Esophagus muscularis mucosa (tissue), 4 donors: ENCODE measurements around the gene OTOGL. TPM values are rescaled to one million over a fixed set of nuclear protein-coding genes. Genes with fewer than 3 reads are reported as not detected.
"Not testable (repeated sequence)": the region's sequence is repeated elsewhere in the genome, so short reads cannot be mapped to it uniquely, and the experiment has no call there.

ENCODE experiments used
- DNase-seq: peaks from one replicate; pipeline ENCODE4 v3.0.0-alpha.2; 2017; ENCODE audit errors: extremely low spot score
- H3K27ac ChIP-seq, 4 donors: fragments of 200-600 bp; sonication (generic); replicated peaks in 1 of 4; 1 replicate in 3 of 4; 2 replicates in 1 of 4; pipeline ENCODE4 v1.5.1; 2016 to 2019; ENCODE audit warnings: mild to moderate bottlenecking in 1 of 4
- H3K27me3 ChIP-seq, 4 donors: fragments of 200-600 bp; sonication (generic); one replicate each; pipeline versions ENCODE4 v1.5.1 to v1.6.0; 2016 to 2019
- H3K36me3 ChIP-seq, 4 donors: fragments of 200-600 bp; sonication (generic); one replicate each; pipeline ENCODE4 v1.5.1; 2016 to 2019
- H3K4me1 ChIP-seq, 4 donors: fragments of 200-600 bp; sonication (generic); one replicate each; pipeline ENCODE4 v1.5.1; 2016 to 2019
- H3K4me3 ChIP-seq, 4 donors: fragments of 200-600 bp; sonication (generic); 1 replicate in 2 of 4; 2 replicates in 2 of 4; pipeline ENCODE4 v1.5.1; 2016 to 2019; ENCODE audit warnings: mild to moderate bottlenecking in 4 of 4, moderate library complexity in 1 of 4
- H3K9me3 ChIP-seq, 4 donors: fragments of 200-600 bp; sonication (generic); 1 replicate in 3 of 4; 2 replicates in 1 of 4; pipeline ENCODE4 v1.5.1; 2016 to 2019
- EP300 ChIP-seq: sonication (generic); formaldehyde crosslinking; IDR thresholded peaks from one replicate; pipeline ENCODE4 v1.6.1; 2017; ENCODE audit warnings: antibody characterized with exemption
- POLR2A ChIP-seq: fragments of 450-650 bp; IDR thresholded peaks from one replicate; pipeline ENCODE4 v1.6.1; 2017; ENCODE audit warnings: antibody characterized with exemption, moderate library complexity, mild to moderate bottlenecking, low read depth
- POLR2AphosphoS5 ChIP-seq, 2 donors: sonication (generic); formaldehyde crosslinking; IDR thresholded peaks; one replicate each; pipeline ENCODE4 v1.6.1; 2017; ENCODE audit warnings: antibody characterized with exemption in 2 of 2
- WGBS: methylation state at CpG from one replicate; pipeline ENCODE4 v1.1.5; 2018; 5-methylcytosine and 5-hydroxymethylcytosine counted together
- intact Hi-C: fragments of 100-400 bp; cut with DNase I; formaldehyde crosslinking; loops from one replicate; pipeline ENCODE4 v1.15.1; 2023
- total RNA-seq, 4 donors: library from RNA; depleted of rRNA; stranded (reverse); fragments of >200 nt; gene quantifications; one replicate each; pipeline versions ENCODE4 v1.1.0 to v1.2.1, GENCODE V29; 2016
- TF ChIP-seq, protein P1 (sequence below), 3 experiments: fragments of 200-600 bp in 2 of 3; fragments of 450-650 bp in 1 of 3; sonication (generic) in 2 of 3; IDR thresholded peaks; one replicate each; pipeline ENCODE4 v1.5.1; 2017 to 2019; ENCODE audit warnings: antibody characterized with exemption in 3 of 3, mild to moderate bottlenecking in 2 of 3, moderate library complexity in 1 of 3

Gene OTOGL
- total RNA-seq, 4 donors from 2014 or later, result 0.83 to 2.0 (median 1.6) TPM

DNA sequence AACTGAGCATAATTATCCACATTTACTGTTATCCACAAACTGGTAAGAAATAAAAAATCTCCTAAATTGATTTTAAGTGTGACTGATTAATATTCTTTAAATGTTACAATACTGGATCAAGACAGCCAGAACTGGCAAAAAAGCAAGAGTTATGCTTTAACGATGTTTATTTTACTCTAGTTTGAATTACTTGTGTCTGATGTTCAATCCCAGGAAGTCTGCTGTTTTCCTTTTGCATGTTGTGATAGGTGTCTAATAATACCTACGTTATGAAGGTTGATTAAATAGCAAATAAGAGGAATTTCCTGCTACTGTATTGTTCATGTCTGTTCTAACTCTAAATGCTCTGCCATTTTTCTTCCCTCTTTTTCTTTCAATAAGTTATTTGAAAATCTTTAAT is 34.4 kb upstream of the OTOGL start:
- Histone ChIP-seq H3K4me3 (no peak overlapping the region), H3K27me3 (no peaks in the 10 kb centered on the region), H3K36me3 (no peaks in the 10 kb centered on the region), H3K9me3 (no peaks in the 10 kb centered on the region), H3K4me1 (peaks cover 0 to 53% (median 35%) of the 10 kb centered on the region in 4 donors), H3K27ac (no peak overlapping the region)
- intact Hi-C loops, result no loop called here
- WGBS, result 58% methylated on average over 2 of the region's 2 CpGs
- no peak for DNase-seq
- TF ChIP-seq, protein P1, sequence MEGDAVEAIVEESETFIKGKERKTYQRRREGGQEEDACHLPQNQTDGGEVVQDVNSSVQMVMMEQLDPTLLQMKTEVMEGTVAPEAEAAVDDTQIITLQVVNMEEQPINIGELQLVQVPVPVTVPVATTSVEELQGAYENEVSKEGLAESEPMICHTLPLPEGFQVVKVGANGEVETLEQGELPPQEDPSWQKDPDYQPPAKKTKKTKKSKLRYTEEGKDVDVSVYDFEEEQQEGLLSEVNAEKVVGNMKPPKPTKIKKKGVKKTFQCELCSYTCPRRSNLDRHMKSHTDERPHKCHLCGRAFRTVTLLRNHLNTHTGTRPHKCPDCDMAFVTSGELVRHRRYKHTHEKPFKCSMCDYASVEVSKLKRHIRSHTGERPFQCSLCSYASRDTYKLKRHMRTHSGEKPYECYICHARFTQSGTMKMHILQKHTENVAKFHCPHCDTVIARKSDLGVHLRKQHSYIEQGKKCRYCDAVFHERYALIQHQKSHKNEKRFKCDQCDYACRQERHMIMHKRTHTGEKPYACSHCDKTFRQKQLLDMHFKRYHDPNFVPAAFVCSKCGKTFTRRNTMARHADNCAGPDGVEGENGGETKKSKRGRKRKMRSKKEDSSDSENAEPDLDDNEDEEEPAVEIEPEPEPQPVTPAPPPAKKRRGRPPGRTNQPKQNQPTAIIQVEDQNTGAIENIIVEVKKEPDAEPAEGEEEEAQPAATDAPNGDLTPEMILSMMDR (IDR thresholded peaks at IDR 0.05), result no peak
- TF ChIP-seq EP300 (no peak), POLR2A (no peak), POLR2AphosphoS5 (IDR thresholded peaks at IDR 0.05) (no peak)

DNA sequence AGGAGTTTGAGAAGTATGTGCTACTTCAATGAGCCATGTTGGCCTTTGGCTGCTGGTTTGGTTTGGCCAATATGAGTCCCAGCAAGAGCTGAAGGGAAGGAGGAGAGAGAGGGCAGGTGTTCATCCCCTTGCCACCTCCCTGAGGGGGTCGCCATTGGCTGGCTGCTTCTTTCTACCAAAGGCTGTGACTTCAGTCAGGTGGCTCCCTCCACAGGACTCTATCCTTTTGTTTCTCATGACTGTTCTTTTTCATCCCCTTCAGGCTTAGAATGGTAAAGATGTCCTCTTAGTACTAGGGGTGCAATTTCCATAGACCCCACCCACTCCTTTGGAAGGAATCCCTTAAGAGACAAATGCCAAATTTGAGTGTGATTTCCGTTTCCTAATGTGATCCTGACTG is 31.2 kb upstream of the OTOGL start:
- 68% methylated on average over 2 of the region's 2 CpGs for WGBS
- no peaks in the 10 kb centered on the region for H3K9me3 ChIP-seq
- H3K4me3 ChIP-seq, result no peak overlapping the region
- DNase-seq, result no peak
- H3K27ac ChIP-seq, result no peak overlapping the region
- TF ChIP-seq POLR2AphosphoS5 (IDR thresholded peaks at IDR 0.05), result no peak
- TF ChIP-seq, protein P1 (IDR thresholded peaks at IDR 0.05), result no peak
- no peak for TF ChIP-seq POLR2A
- no peak for TF ChIP-seq EP300
- H3K27me3 ChIP-seq, result no peaks in the 10 kb centered on the region
- H3K36me3 ChIP-seq, result no peaks in the 10 kb centered on the region
- peaks cover 0 to 49% (median 37%) of the 10 kb centered on the region in 4 donors for H3K4me1 ChIP-seq
- intact Hi-C loops, result no loop called here

DNA sequence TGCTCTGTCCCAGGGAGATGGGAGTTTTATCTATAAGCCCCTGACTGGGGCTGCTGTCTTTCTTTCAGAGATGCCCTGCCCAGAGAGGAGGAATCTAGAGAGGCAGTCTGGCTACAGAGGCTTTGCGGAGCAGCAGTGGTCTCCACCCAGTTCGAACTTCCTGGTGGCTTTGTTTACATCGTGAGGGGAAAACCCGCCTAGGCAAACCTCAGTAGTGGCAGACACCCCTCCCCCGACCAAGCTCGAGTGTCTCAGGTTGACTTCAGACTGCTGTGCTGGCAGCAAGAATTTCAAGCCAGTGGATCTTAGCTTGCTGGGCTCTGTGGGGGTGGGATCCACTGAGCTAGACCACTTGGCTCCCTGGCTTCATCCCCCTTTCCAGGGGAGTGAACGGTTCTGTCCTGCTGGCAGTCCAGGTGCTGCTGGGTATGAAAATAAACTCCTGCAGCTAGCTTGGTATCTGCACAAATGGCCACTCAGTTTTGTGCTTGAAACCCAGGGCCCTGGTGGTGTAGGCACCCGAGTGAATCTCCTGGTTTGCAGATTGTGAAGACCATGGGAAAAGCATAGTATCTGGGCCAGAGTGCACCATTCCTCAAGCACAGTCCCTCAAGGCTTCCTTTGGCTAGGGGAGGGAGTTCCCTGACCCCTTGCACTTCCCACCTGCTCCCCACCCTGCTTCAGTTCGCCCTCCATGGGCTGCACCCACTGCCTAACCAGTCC is 15.3 kb upstream of the OTOGL start:
- H3K36me3 ChIP-seq, H3K27me3 ChIP-seq, intact Hi-C loops, H3K4me3 ChIP-seq, DNase-seq, H3K27ac ChIP-seq, H3K9me3 ChIP-seq, H3K4me1 ChIP-seq: not testable (repeated sequence)
- WGBS, result 59% methylated on average over 9 of the region's 9 CpGs

DNA sequence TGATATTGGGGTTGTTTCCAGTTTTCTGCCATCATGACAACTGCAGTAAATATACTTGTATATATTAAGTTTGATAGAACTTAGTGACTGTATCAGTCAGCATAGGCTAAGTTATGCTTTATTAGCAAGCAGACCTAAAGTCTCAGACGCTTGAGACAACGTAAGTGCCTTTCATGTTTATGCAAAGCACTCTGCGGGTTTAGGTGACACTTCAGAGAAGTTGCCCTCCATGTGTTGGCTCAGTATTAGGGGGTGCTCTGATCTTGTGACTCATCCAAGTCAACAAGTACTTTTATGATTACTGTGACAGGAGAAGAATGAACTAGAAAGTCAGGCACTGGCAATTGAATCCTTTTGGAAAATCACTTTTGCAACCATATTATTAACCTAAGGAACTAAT is 13.3 kb upstream of the OTOGL start:
- 94% methylated on average over 3 of the region's 3 CpGs for WGBS
- Histone ChIP-seq H3K9me3 (no peaks in the 10 kb centered on the region), H3K27ac (no peak overlapping the region), H3K4me1 (peaks cover 0 to 9% (median 7%) of the 10 kb centered on the region in 4 donors), H3K27me3 (no peaks in the 10 kb centered on the region), H3K4me3 (no peak overlapping the region), H3K36me3 (no peaks in the 10 kb centered on the region)
- TF ChIP-seq EP300, result no peak
- TF ChIP-seq, protein P1 (IDR thresholded peaks at IDR 0.05), result no peak
- no peak for TF ChIP-seq POLR2A
- TF ChIP-seq POLR2AphosphoS5 (IDR thresholded peaks at IDR 0.05), result no peak
- intact Hi-C loops, result no loop called here
- DNase-seq, result no peak

DNA sequence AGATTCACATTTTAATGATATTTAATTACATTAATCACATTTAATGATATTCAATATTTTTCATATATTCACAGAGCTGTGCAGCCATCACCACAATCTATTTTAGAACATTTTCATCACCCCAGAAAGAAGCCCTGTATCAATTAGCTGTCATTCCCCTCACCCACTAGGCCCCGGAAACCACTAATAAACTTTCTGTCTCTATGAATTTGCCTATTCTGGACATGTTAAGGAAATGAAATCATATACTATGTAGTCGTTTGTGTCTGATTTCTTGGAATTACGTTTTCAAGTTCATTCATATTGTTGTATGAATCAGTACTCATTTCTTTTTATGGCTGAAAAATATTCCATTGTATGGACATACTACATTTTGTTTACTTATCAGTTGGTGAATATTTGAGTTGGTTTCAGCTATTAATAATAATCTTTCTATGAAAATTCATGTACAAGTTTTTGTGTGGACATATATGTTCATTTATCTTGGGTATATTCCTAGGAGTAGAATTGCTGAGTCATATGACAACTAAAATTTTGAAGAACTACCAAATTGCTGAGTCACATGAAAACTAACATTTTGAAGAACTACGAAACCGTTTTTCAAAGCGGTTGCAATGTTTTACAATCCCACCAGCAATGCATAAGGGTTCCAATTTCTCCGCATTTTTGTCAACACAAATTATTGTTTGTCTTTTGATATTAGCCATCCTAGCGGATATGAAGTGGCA is 11.7 kb upstream of the OTOGL start:
- H3K4me1 ChIP-seq, result peaks cover 0 to 9% (median 7%) of the 10 kb centered on the region in 4 donors
- 93% methylated on average over 8 of the region's 8 CpGs for WGBS
- H3K9me3 ChIP-seq, result no peaks in the 10 kb centered on the region
- TF ChIP-seq EP300, result no peak
- no peak for TF ChIP-seq POLR2AphosphoS5 (IDR thresholded peaks at IDR 0.05)
- TF ChIP-seq, protein P1 (IDR thresholded peaks at IDR 0.05), result no peak
- TF ChIP-seq POLR2A, result no peak
- no peak overlapping the region for H3K27ac ChIP-seq
- intact Hi-C loops, result no loop called here
- no peaks in the 10 kb centered on the region for H3K36me3 ChIP-seq
- no peaks in the 10 kb centered on the region for H3K27me3 ChIP-seq
- no peak overlapping the region for H3K4me3 ChIP-seq
- DNase-seq, result no peak
